GM15510 (cell line): Measurements from ENCODE around the gene RNF186.
A peak's percentile ranks its signal among the peaks of the same experiment; 100 is the strongest.

Experiments
- POLR2A ChIP-seq: IDR thresholded peaks from 3 replicates; pipeline ENCODE4 v1.6.1; 2011; ENCODE audit warnings: borderline replicate concordance; ENCODE audit not compliant: insufficient read length; ENCODE audit errors: extremely low read depth

Gene RNF186

GRCh38 chr1:19804831-19805251 is 10.2 kb downstream of the RNF186 start:
- TF ChIP-seq POLR2A: no peak

- TF ChIP-seq POLR2A: no peak
Observed at GRCh38 chr1:19802269-19802668, 12.8 kb downstream of the RNF186 start.

- TF ChIP-seq POLR2A: no peak
Observed at GRCh38 chr1:19800076-19800804, 14.8 kb downstream of the RNF186 start.

GRCh38 chr1:19799230-19800075 is 15.6 kb downstream of the RNF186 start, which contains the start of gene TMCO4:
TSS of gene TMCO4 (minus strand) at chr1:19799916. CDS start at chr1:19780758, 19,158 bp downstream.
- peak; percentile 62 for TF ChIP-seq POLR2A

GRCh38 chr1:19798486-19799229 is 16.4 kb downstream of the RNF186 start:
- no peak for TF ChIP-seq POLR2A

- no peak for TF ChIP-seq POLR2A
Observed at GRCh38 chr1:19797827-19798226, 17.3 kb downstream of the RNF186 start.

- TF ChIP-seq POLR2A: no peak
Observed at GRCh38 chr1:19794583-19794982, 20.5 kb downstream of the RNF186 start.

GRCh38 chr1:19793360-19794046 is 21.6 kb downstream of the RNF186 start:
- no peak for TF ChIP-seq POLR2A

- TF ChIP-seq POLR2A: no peak
Observed at GRCh38 chr1:19792237-19793002, 22.7 kb downstream of the RNF186 start.

- TF ChIP-seq POLR2A: no peak
Observed at GRCh38 chr1:19786988-19787423, 28.1 kb downstream of the RNF186 start.

GRCh38 chr1:19785660-19786059 is 29.4 kb downstream of the RNF186 start:
- TF ChIP-seq POLR2A: no peak

GRCh38 chr1:19780267-19780877 is 34.7 kb downstream of the RNF186 start:
- no peak for TF ChIP-seq POLR2A

- no peak for TF ChIP-seq POLR2A
Observed at GRCh38 chr1:19776933-19777332, 38.1 kb downstream of the RNF186 start.

GRCh38 chr1:19776287-19776686 is 38.8 kb downstream of the RNF186 start:
- TF ChIP-seq POLR2A: no peak

- TF ChIP-seq POLR2A: no peak
Observed at GRCh38 chr1:19775831-19776230, 39.3 kb downstream of the RNF186 start.
